PC-3 (cell line): ENCODE measurements around the gene TUT7. TPM values are rescaled to one million over a fixed set of nuclear protein-coding genes. Genes with fewer than 3 reads are reported as not detected.
A peak's percentile ranks its signal among the peaks of the same experiment; 100 is the strongest.

Experiments
- ATAC-seq: fragments of 200-7000 bp; cut with Tn5 transposase; 2 replicates; pipeline ENCODE4 v1.9.1; 2020; ENCODE audit warnings: mild to moderate bottlenecking, moderate library complexity
- BruUV-seq: library from RNA; stranded (reverse); fragments of 400-500 nt; replicated peaks from 2 replicates; lab custom pipeline; 2021; lab: Mats Ljungman, UMichigan
- CTCF ChIA-PET: fragments of 300-600 bp; sonication (Branson Sonifier 250); formaldehyde crosslinking; loops from one replicate; lab custom pipeline; 2022; ENCODE audit warnings: antibody characterized with exemption; lab: Charles Lee
- POLR2A ChIA-PET: fragments of 300-600 bp; sonication (Branson Sonifier 250); formaldehyde crosslinking; loops from one replicate; lab custom pipeline; 2022; ENCODE audit warnings: antibody characterized with exemption; ENCODE audit not compliant: unreplicated experiment; lab: Charles Lee
- DNase-seq: peaks from one replicate; pipeline ENCODE4 v3.0.0-alpha.2; 2015
- H2AFZ ChIP-seq: fragments of 300-600 bp; sonication (generic); 2 replicates; pipeline ENCODE4 v1.6.0; 2016; ENCODE audit warnings: antibody characterized with exemption, low read length
- H3F3A ChIP-seq: fragments of 300-600 bp; sonication (generic); one replicate; pipeline ENCODE4 v1.6.0; 2017; ENCODE audit warnings: antibody characterized with exemption, low read length, control low read depth, mild to moderate bottlenecking; ENCODE audit not compliant: unreplicated experiment
- H3K27ac ChIP-seq: fragments of 300-600 bp; sonication (generic); 2 replicates; pipeline ENCODE4 v1.5.1; 2016; ENCODE audit warnings: mild to moderate bottlenecking, low read length
- H3K27me3 ChIP-seq: fragments of 300-600 bp; sonication (generic); 2 replicates; pipeline ENCODE4 v1.6.1; 2016; ENCODE audit warnings: low read length, mixed read lengths
- H3K36me3 ChIP-seq: fragments of 300-600 bp; sonication (generic); 2 replicates; pipeline ENCODE4 v1.6.1; 2016; ENCODE audit warnings: low read depth, mixed run types, low read length, mixed read lengths
- H3K4me1 ChIP-seq: fragments of 300-600 bp; sonication (generic); 2 replicates; pipeline ENCODE4 v1.5.1; 2016; ENCODE audit warnings: low read length; ENCODE audit not compliant: insufficient read depth
- H3K4me2 ChIP-seq: fragments of 300-600 bp; sonication (generic); 2 replicates; pipeline ENCODE4 v1.6.0; 2016; ENCODE audit warnings: low read length
- H3K4me3 ChIP-seq: fragments of 300-600 bp; sonication (generic); 2 replicates; pipeline ENCODE4 v1.5.1; 2016; ENCODE audit warnings: mild to moderate bottlenecking, low read length, mixed read lengths
- H3K79me2 ChIP-seq: fragments of 300-600 bp; sonication (generic); 2 replicates; pipeline ENCODE4 v1.6.1; 2017; ENCODE audit warnings: low read length, mixed read lengths
- H3K9ac ChIP-seq: fragments of 300-600 bp; sonication (generic); 2 replicates; pipeline ENCODE4 v1.6.0; 2016; ENCODE audit warnings: mild to moderate bottlenecking, low read length
- H3K9me2 ChIP-seq: fragments of 300-600 bp; sonication (generic); replicated peaks from 2 replicates; pipeline ENCODE4 v1.6.1; 2016; ENCODE audit warnings: mixed run types, low read length, mixed read lengths
- H3K9me3 ChIP-seq: fragments of 300-600 bp; sonication (generic); 2 replicates; pipeline ENCODE4 v1.6.1; 2016; ENCODE audit warnings: low read length, mixed read lengths
- H4K20me1 ChIP-seq: fragments of 300-600 bp; sonication (generic); 2 replicates; pipeline ENCODE4 v1.6.1; 2016; ENCODE audit warnings: low read length, mixed read lengths
- EZH2 ChIP-seq: fragments of 300-600 bp; sonication (generic); IDR thresholded peaks from one replicate; pipeline ENCODE4 v1.6.1; 2017; ENCODE audit warnings: antibody characterized with exemption, mild to moderate bottlenecking, low read length; ENCODE audit not compliant: unreplicated experiment
- EZH2phosphoT487 ChIP-seq: fragments of 300-600 bp; sonication (generic); IDR thresholded peaks from 2 replicates; pipeline ENCODE4 v1.6.1; 2018; ENCODE audit warnings: mild to moderate bottlenecking, antibody characterized with exemption, low read length, borderline replicate concordance
- intact Hi-C: fragments of 100-400 bp; cut with micrococcal nuclease; formaldehyde crosslinking; loops from 2 replicates; pipeline ENCODE4 v1.9.0; 2023
- total RNA-seq: library from RNA; depleted of rRNA; stranded (reverse); fragments of >200 nt; gene quantifications from 2 replicates; pipeline ENCODE4 v1.2.3, GENCODE V29; 2014
- TF ChIP-seq, protein P1 (sequence below): fragments of 300-600 bp; sonication (generic); conservative IDR thresholded peaks from 2 replicates; pipeline ENCODE4 v1.5.1; 2017; ENCODE audit warnings: antibody characterized with exemption, low read depth, mild to moderate bottlenecking, low read length

The TUT7 gene
- total RNA-seq, 1 experiment from 2014 or later: 12.3 TPM

DNA sequence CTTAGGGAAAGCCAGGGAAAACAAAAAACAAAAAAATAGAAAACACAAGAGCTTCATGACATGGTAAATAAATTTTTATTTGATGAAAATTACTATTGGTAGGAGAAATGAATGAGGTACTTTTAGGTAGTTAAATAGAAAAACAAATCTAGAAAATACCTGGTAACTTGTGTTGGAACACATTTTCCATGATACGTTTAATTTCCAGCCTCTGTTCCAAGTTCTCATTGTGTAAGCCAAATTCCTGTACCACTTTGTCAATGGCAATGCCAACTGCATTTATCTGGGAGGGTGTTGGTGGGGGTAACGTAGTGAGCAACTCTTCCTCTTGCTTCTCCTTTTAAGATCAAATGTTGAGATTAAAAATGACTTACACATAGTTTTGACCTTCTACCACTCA, 9.4 kb downstream of the TUT7 start:
- ChIA-PET CTCF (no interaction called here), POLR2A (no interaction called here)
- H4K20me1 ChIP-seq: no peaks in the 10 kb centered on the region

DNA sequence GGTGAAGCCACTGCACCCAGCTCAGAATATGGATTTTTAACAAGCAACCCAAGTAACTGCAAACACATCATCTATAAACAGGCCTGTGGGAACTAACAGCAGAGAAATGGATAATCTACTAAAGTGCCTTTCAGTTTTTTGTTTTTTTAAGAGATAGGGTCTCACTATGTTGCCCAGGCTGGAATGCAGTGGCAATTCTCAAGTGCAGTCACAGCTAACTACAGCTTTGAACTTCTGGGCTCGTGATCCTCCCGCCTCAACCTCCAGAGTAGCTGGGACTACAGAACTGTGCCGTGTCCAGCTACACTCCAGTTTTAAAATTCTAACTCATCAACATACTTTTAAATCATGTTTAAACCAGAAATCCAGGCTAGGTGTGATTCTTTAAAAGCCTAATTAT, 11.9 kb downstream of the TUT7 start:
- Histone ChIP-seq H3F3A (no peaks in the 10 kb centered on the region), H3K27ac (no peak overlapping the region), H3K4me1 (peaks cover 44% of the 10 kb centered on the region), H3K9me2 (no peaks in the 10 kb centered on the region), H3K36me3 (peaks cover 39% of the 10 kb centered on the region; the same call in 1 of the 2 replicates), H3K9ac (no peak overlapping the region), H3K79me2 (peaks cover 19% of the 10 kb centered on the region), H3K9me3 (no peaks in the 10 kb centered on the region), H3K27me3 (no peaks in the 10 kb centered on the region), H2AFZ (no peak overlapping the region), H3K4me3 (no peak overlapping the region), H4K20me1 (no peaks in the 10 kb centered on the region), H3K4me2 (no peak overlapping the region)
- TF ChIP-seq, protein P1, sequence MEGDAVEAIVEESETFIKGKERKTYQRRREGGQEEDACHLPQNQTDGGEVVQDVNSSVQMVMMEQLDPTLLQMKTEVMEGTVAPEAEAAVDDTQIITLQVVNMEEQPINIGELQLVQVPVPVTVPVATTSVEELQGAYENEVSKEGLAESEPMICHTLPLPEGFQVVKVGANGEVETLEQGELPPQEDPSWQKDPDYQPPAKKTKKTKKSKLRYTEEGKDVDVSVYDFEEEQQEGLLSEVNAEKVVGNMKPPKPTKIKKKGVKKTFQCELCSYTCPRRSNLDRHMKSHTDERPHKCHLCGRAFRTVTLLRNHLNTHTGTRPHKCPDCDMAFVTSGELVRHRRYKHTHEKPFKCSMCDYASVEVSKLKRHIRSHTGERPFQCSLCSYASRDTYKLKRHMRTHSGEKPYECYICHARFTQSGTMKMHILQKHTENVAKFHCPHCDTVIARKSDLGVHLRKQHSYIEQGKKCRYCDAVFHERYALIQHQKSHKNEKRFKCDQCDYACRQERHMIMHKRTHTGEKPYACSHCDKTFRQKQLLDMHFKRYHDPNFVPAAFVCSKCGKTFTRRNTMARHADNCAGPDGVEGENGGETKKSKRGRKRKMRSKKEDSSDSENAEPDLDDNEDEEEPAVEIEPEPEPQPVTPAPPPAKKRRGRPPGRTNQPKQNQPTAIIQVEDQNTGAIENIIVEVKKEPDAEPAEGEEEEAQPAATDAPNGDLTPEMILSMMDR: no peak
- no peak for TF ChIP-seq EZH2phosphoT487
- TF ChIP-seq EZH2: no peak
- ChIA-PET POLR2A (no interaction called here), CTCF (no interaction called here)
- intact Hi-C loops: no loop called here
- ATAC-seq: no peak
- no TSS peak for BruUV-seq
- no peak for DNase-seq

More for the DNA sequence above, 9.4 kb downstream of the TUT7 start:
- H3K9ac ChIP-seq: no peak overlapping the region
- intact Hi-C loops: no loop called here
- no peak overlapping the region for H2AFZ ChIP-seq
- peaks cover 38% of the 10 kb centered on the region for H3K79me2 ChIP-seq
- TF ChIP-seq, protein P1: no peak
- H3F3A ChIP-seq: no peaks in the 10 kb centered on the region
- no peaks in the 10 kb centered on the region for H3K9me2 ChIP-seq
- DNase-seq (no peak), ATAC-seq (no peak)
- no peak overlapping the region for H3K4me2 ChIP-seq
- peaks cover 58% of the 10 kb centered on the region for H3K4me1 ChIP-seq
- peaks cover 24% of the 10 kb centered on the region; the same call in 1 of the 2 replicates for H3K36me3 ChIP-seq
- no peak overlapping the region for H3K4me3 ChIP-seq
- H3K27me3 ChIP-seq: no peaks in the 10 kb centered on the region
- BruUV-seq: no TSS peak
- H3K9me3 ChIP-seq: no peaks in the 10 kb centered on the region
- no peak overlapping the region for H3K27ac ChIP-seq

DNA sequence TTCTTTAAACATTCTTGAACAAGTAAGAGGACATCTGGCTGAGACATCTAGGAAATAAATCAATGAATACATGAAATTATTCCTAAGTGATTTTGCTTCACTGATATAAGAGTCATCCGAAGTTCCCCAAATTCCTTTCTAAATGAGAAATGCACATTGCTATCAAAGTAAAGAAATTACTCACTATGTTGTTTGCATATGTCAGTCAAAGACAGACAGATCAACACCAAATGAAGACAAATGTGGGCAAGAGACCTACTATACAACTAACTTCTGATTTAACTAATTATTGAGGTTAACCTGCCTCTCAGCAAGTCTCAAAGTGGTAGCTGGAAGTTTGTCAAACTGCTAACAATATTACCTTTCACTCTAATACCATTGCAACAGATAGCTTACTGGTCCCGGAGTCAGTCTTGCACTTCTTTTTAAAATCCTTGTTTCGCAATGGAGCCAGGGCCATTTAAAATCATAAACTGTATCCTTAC, 13.2 kb downstream of the TUT7 start:
- peak; percentile 62 for DNase-seq
- CTCF ChIA-PET: no interaction called here
- intact Hi-C loops: no loop called here
- Histone ChIP-seq H2AFZ (no peak overlapping the region), H3K27me3 (no peaks in the 10 kb centered on the region), H3K27ac (peak overlapping the region; percentile 11), H3K9me3 (no peaks in the 10 kb centered on the region), H3K9me2 (no peaks in the 10 kb centered on the region), H3K4me2 (peak overlapping the region; percentile 47), H3F3A (no peaks in the 10 kb centered on the region), H3K4me1 (peaks cover 41% of the 10 kb centered on the region), H3K36me3 (peaks cover 50% of the 10 kb centered on the region), H3K9ac (no peak overlapping the region), H4K20me1 (no peaks in the 10 kb centered on the region), H3K4me3 (no peak overlapping the region), H3K79me2 (peaks cover 8% of the 10 kb centered on the region)
- BruUV-seq: no TSS peak
- TF ChIP-seq EZH2phosphoT487 (no peak), EZH2 (no peak)
- TF ChIP-seq, protein P1: no peak
- ATAC-seq: peak; percentile 68
- POLR2A ChIA-PET: no interaction called here
